Measurements from ENCODE around the gene CYP8B1. TPM values are rescaled to one million over a fixed set of nuclear protein-coding genes. Genes with fewer than 3 reads are reported as not detected.
A peak's percentile ranks its signal among the peaks of the same experiment; 100 is the strongest.

Gene CYP8B1
- total RNA-seq, 4 donors from 2014 or later = not detected

GRCh38 chr3:42851228-42851834 lies 24.3 kb downstream of the CYP8B1 start:
- WGBS, 2 donors = 94 to 98% methylated on average over 5 to 6 of the region's 6 CpGs

GRCh38 chr3:42850263-42850662 lies 25.4 kb downstream of the CYP8B1 start:
- intact Hi-C loops (cut with DNase I) = no loop called here

More at GRCh38 chr3:42851228-42851834, 24.3 kb downstream of the CYP8B1 start:
- H3K36me3 ChIP-seq = no peaks in the 10 kb centered on the region
- DNase-seq = no peak
- peaks cover 10 to 34% (median 14%) of the 10 kb centered on the region in 3 donors for H3K4me1 ChIP-seq
- no peaks in the 10 kb centered on the region for H3K27me3 ChIP-seq
- no peak for TF ChIP-seq POLR2A (IDR thresholded peaks at IDR 0.05)
- no peak for TF ChIP-seq CTCF (IDR thresholded peaks at IDR 0.05)
- intact Hi-C loops (cut with DNase I) = no loop called here
- no peak overlapping the region for H3K4me3 ChIP-seq
- H3K27ac ChIP-seq = peak overlapping the region in 2 of 4 donors; percentile 18 to 55
- no peaks in the 10 kb centered on the region for H3K9me3 ChIP-seq

GRCh38 chr3:42849017-42849416 lies 26.7 kb downstream of the CYP8B1 start:
- intact Hi-C loops (cut with DNase I) = no loop called here
- H3K4me3 ChIP-seq = no peak overlapping the region
- no peak for DNase-seq
- peaks cover 14 to 56% (median 23%) of the 10 kb centered on the region in 3 donors for H3K4me1 ChIP-seq
- TF ChIP-seq CTCF (IDR thresholded peaks at IDR 0.05) = no peak
- TF ChIP-seq POLR2A (IDR thresholded peaks at IDR 0.05) = no peak
- peak overlapping the region in 1 of 4 donors; percentile 7 for H3K27ac ChIP-seq
- H3K9me3 ChIP-seq = no peaks in the 10 kb centered on the region
- 86 to 90% methylated on average over 6 to 7 of the region's 7 CpGs for WGBS, 2 donors
- no peaks in the 10 kb centered on the region for H3K27me3 ChIP-seq
- no peaks in the 10 kb centered on the region for H3K36me3 ChIP-seq

More at GRCh38 chr3:42850263-42850662, 25.4 kb downstream of the CYP8B1 start:
- Histone ChIP-seq H3K27me3 (no peaks in the 10 kb centered on the region), H3K27ac (peak overlapping the region in 1 of 4 donors; percentile 55), H3K9me3 (no peaks in the 10 kb centered on the region), H3K4me3 (no peak overlapping the region), H3K36me3 (no peaks in the 10 kb centered on the region), H3K4me1 (peaks cover 14 to 44% (median 23%) of the 10 kb centered on the region in 3 donors)
- no peak for DNase-seq
- no peak for TF ChIP-seq POLR2A (IDR thresholded peaks at IDR 0.05)
- TF ChIP-seq CTCF (IDR thresholded peaks at IDR 0.05) = no peak
- WGBS, 2 donors = 80% methylated on average over 2 of the region's 3 CpGs; no CpG with 5 or more reads in 1 of the 2 donors

- WGBS, 2 donors = 34 to 49% methylated on average over 2 to 4 of the region's 4 CpGs
- Histone ChIP-seq H3K4me3 (no peak overlapping the region), H3K36me3 (no peaks in the 10 kb centered on the region), H3K27me3 (no peaks in the 10 kb centered on the region), H3K27ac (peak overlapping the region; percentile 46 to 85 (median 78)), H3K9me3 (no peaks in the 10 kb centered on the region), H3K4me1 (peaks cover 14 to 62% (median 26%) of the 10 kb centered on the region in 3 donors)
- no peak for TF ChIP-seq CTCF (IDR thresholded peaks at IDR 0.05)
- TF ChIP-seq POLR2A (IDR thresholded peaks at IDR 0.05) = no peak
- intact Hi-C loops (cut with DNase I) = no loop called here
- no peak for DNase-seq
Observed at GRCh38 chr3:42847731-42848130, 27.9 kb downstream of the CYP8B1 start.

GRCh38 chr3:42846685-42847522 lies 28.8 kb downstream of the CYP8B1 start:
- DNase-seq = no peak
- 48 to 53% methylated on average over 5 of the region's 5 CpGs for WGBS, 2 donors
- H3K9me3 ChIP-seq = no peaks in the 10 kb centered on the region
- TF ChIP-seq POLR2A (IDR thresholded peaks at IDR 0.05) = no peak
- no peaks in the 10 kb centered on the region for H3K27me3 ChIP-seq
- H3K4me1 ChIP-seq = peaks cover 14 to 61% (median 26%) of the 10 kb centered on the region in 3 donors
- no peaks in the 10 kb centered on the region for H3K36me3 ChIP-seq
- peak overlapping the region; percentile 46 to 85 (median 78) for H3K27ac ChIP-seq
- intact Hi-C loops (cut with DNase I) = no loop called here
- no peak overlapping the region for H3K4me3 ChIP-seq

All from esophagus squamous epithelium (tissue), 5 donors.